Small intestine (tissue), 7 donors: ENCODE measurements around the gene ATXN10. TPM values are rescaled to one million over a fixed set of nuclear protein-coding genes. Genes with fewer than 3 reads are reported as not detected.

Experiments
- DNase-seq, 2 donors: peaks; one replicate each; pipeline versions ENCODE4 v3.0.0 to v3.0.0-alpha.2; 2013
- FAIRE-seq: peaks from 2 replicates; lab custom pipeline; 2012; peaks lifted over from hg19 to GRCh38; lab: Jason Lieb, UNC
- H3K27ac ChIP-seq, 3 donors: one replicate each; pipeline ENCODE4 v1.5.1; 2013; ENCODE audit warnings: low read length in 2 of 3, mild to moderate bottlenecking in 2 of 3, control low read depth in 1 of 3, inconsistent platforms in 1 of 3, low read depth in 1 of 3, moderate library complexity in 1 of 3
- H3K27me3 ChIP-seq, 3 donors: one replicate each; pipeline ENCODE4 v1.6.1; 2013; ENCODE audit warnings: low read length in 3 of 3, inconsistent platforms in 1 of 3; ENCODE audit not compliant: control insufficient read depth in 3 of 3, insufficient read depth in 3 of 3
- H3K36me3 ChIP-seq, 3 donors: one replicate each; pipeline ENCODE4 v1.6.1; 2013; ENCODE audit warnings: low read length in 3 of 3, inconsistent platforms in 1 of 3, low read depth in 1 of 3, mild to moderate bottlenecking in 1 of 3, moderate library complexity in 1 of 3; ENCODE audit not compliant: control insufficient read depth in 3 of 3, insufficient read depth in 2 of 3
- H3K4me1 ChIP-seq, 3 donors: one replicate each; pipeline ENCODE4 v1.6.1; 2013; ENCODE audit warnings: low read length in 2 of 3, inconsistent platforms in 1 of 3, low read depth in 1 of 3, mild to moderate bottlenecking in 1 of 3, moderate library complexity in 1 of 3; ENCODE audit not compliant: control insufficient read depth in 3 of 3, insufficient read depth in 2 of 3
- H3K4me3 ChIP-seq, 3 donors: one replicate each; pipeline ENCODE4 v1.5.1; 2013; ENCODE audit warnings: low read length in 3 of 3, control low read depth in 1 of 3, inconsistent platforms in 1 of 3, low read depth in 1 of 3, mild to moderate bottlenecking in 1 of 3, moderate library complexity in 1 of 3
- H3K9me3 ChIP-seq, 2 donors: one replicate each; pipeline ENCODE4 v1.6.1; 2013; ENCODE audit warnings: low read depth in 1 of 2, low read length in 1 of 2; ENCODE audit not compliant: control insufficient read depth in 2 of 2, insufficient read depth in 1 of 2
- WGBS, 3 donors: extraction: QIAGEN DNeasy Blood & Tissue Kit; methylation state at CpG; one replicate each; pipeline ENCODE4 v1.1.7; 2013; 5-methylcytosine and 5-hydroxymethylcytosine counted together
- polyA plus RNA-seq, 4 donors: library from polyadenylated mRNA; stranded (reverse) in 3 of 4; unstranded in 1 of 4; fragments of 200-250 nt in 3 of 4; fragments of 120-200 nt in 1 of 4; gene quantifications; one replicate each; pipeline versions ENCODE4 v1.2.1 to v1.2.3, GENCODE V29; 2013
- donor health status: healthy with polysubstance abuse.
- donor health status: control.
- donor health status: control.
- donor health status: Bipolar disorder and iron deficiency.
- donor health status: healthy.

Gene ATXN10
- polyA plus RNA-seq, 4 donors = 15.4 to 74.3 (median 39.2) TPM

- DNase-seq (no peak), FAIRE-seq (no peak)
- Histone ChIP-seq H3K36me3 (peaks cover 5 to 10% (median 7%) of the 10 kb centered on the region in 3 donors), H3K4me1 (no peaks in the 10 kb centered on the region), H3K4me3 (no peak overlapping the region), H3K27me3 (no peaks in the 10 kb centered on the region), H3K9me3 (no peaks in the 10 kb centered on the region), H3K27ac (no peak overlapping the region)
- WGBS, 3 donors = 92 to 93% (median 92%) methylated on average over 8 of the region's 8 CpGs
Observed at GRCh38 chr22:45731041-45731797, 59.6 kb downstream of the ATXN10 start.

GRCh38 chr22:45731798-45732495, 60.3 kb downstream of the ATXN10 start:
- Histone ChIP-seq H3K9me3 (no peaks in the 10 kb centered on the region), H3K36me3 (peaks cover 5 to 10% (median 7%) of the 10 kb centered on the region in 3 donors), H3K27me3 (no peaks in the 10 kb centered on the region), H3K27ac (no peak overlapping the region), H3K4me3 (no peak overlapping the region), H3K4me1 (no peaks in the 10 kb centered on the region)
- FAIRE-seq (no peak), DNase-seq (no peak)
- 90 to 92% (median 91%) methylated on average over 7 of the region's 7 CpGs for WGBS, 3 donors

GRCh38 chr22:45735273-45735672, 63.6 kb downstream of the ATXN10 start:
- Histone ChIP-seq H3K4me1 (no peaks in the 10 kb centered on the region), H3K36me3 (peaks cover 5 to 8% (median 7%) of the 10 kb centered on the region in 3 donors), H3K4me3 (no peak overlapping the region), H3K27ac (no peak overlapping the region), H3K27me3 (no peaks in the 10 kb centered on the region), H3K9me3 (no peaks in the 10 kb centered on the region)
- FAIRE-seq (no peak), DNase-seq (no peak)
- 97 to 100% (median 98%) methylated on average over 3 of the region's 3 CpGs for WGBS, 3 donors

GRCh38 chr22:45738206-45738605, 66.6 kb downstream of the ATXN10 start:
- Histone ChIP-seq H3K27ac (no peak overlapping the region), H3K9me3 (peaks cover 0 to 5% of the 10 kb centered on the region in 2 donors), H3K36me3 (peaks cover 7 to 8% (median 7%) of the 10 kb centered on the region in 3 donors), H3K27me3 (no peaks in the 10 kb centered on the region), H3K4me1 (peaks cover 0 to 8% (median 3%) of the 10 kb centered on the region in 3 donors), H3K4me3 (no peak overlapping the region)
- 94 to 97% (median 95%) methylated on average over 1 of the region's 1 CpG for WGBS, 3 donors
- DNase-seq (no peak), FAIRE-seq (no peak)

- no peak for FAIRE-seq
- Histone ChIP-seq H3K27me3 (no peaks in the 10 kb centered on the region), H3K27ac (no peak overlapping the region), H3K9me3 (peaks cover 0 to 5% of the 10 kb centered on the region in 2 donors), H3K4me1 (peaks cover 0 to 14% (median 3%) of the 10 kb centered on the region in 3 donors), H3K36me3 (peaks cover 7 to 16% (median 8%) of the 10 kb centered on the region in 3 donors), H3K4me3 (no peak overlapping the region)
- WGBS, 3 donors = 94 to 96% (median 96%) methylated on average over 3 of the region's 3 CpGs
- no peak for DNase-seq
Observed at GRCh38 chr22:45740236-45740635, 68.6 kb downstream of the ATXN10 start.

- Histone ChIP-seq H3K36me3 (peaks cover 7 to 25% (median 7%) of the 10 kb centered on the region in 3 donors), H3K27ac (peak overlapping the region in 1 of 3 donors; percentile 78)
Observed at GRCh38 chr22:45742866-45743450, 71.3 kb downstream of the ATXN10 start.

GRCh38 chr22:45743687-45744086, 72.1 kb downstream of the ATXN10 start:
- DNase-seq (no peak), FAIRE-seq (no peak)
- Histone ChIP-seq H3K4me3 (no peak overlapping the region), H3K27me3 (no peaks in the 10 kb centered on the region), H3K9me3 (peaks cover 0 to 5% of the 10 kb centered on the region in 2 donors), H3K27ac (peak overlapping the region in 1 of 3 donors; percentile 78), H3K4me1 (peaks cover 0 to 14% (median 3%) of the 10 kb centered on the region in 3 donors), H3K36me3 (peaks cover 6 to 23% (median 7%) of the 10 kb centered on the region in 3 donors)
- 81 to 100% (median 100%) methylated on average over 1 of the region's 1 CpG for WGBS, 3 donors

More at GRCh38 chr22:45742866-45743450, 71.3 kb downstream of the ATXN10 start:
- FAIRE-seq (no peak), DNase-seq (peak; percentile 32 to 86)
- Histone ChIP-seq H3K4me1 (peaks cover 0 to 14% (median 3%) of the 10 kb centered on the region in 3 donors), H3K27me3 (no peaks in the 10 kb centered on the region), H3K4me3 (no peak overlapping the region), H3K9me3 (peaks cover 0 to 5% of the 10 kb centered on the region in 2 donors)
- WGBS, 3 donors = 77 to 84% (median 79%) methylated on average over 8 of the region's 8 CpGs

GRCh38 chr22:45744442-45744841, 72.8 kb downstream of the ATXN10 start:
- Histone ChIP-seq H3K27ac (no peak overlapping the region), H3K4me1 (peaks cover 0 to 14% (median 3%) of the 10 kb centered on the region in 3 donors)
- no peak for FAIRE-seq

More at GRCh38 chr22:45744442-45744841, 72.8 kb downstream of the ATXN10 start:
- WGBS, 3 donors = 72 to 87% (median 85%) methylated on average over 5 of the region's 5 CpGs
- DNase-seq = no peak
- Histone ChIP-seq H3K27me3 (no peaks in the 10 kb centered on the region), H3K4me3 (no peak overlapping the region), H3K36me3 (peaks cover 4 to 22% (median 7%) of the 10 kb centered on the region in 3 donors), H3K9me3 (peaks cover 0 to 5% of the 10 kb centered on the region in 2 donors)
